Activated CD4-positive, alpha-beta T cell treated with anti-CD3 and anti-CD28 coated beads for 48 hours (primary cell): ENCODE results near the gene CTSE.

Source experiments
- DNase-seq: peaks from one replicate; pipeline ENCODE4 v3.0.0-alpha.2; 2020

The CTSE gene

GRCh38 chr1:205989786-205990185 is 33.9 kb downstream of the CTSE start:
- no peak for DNase-seq

DNA sequence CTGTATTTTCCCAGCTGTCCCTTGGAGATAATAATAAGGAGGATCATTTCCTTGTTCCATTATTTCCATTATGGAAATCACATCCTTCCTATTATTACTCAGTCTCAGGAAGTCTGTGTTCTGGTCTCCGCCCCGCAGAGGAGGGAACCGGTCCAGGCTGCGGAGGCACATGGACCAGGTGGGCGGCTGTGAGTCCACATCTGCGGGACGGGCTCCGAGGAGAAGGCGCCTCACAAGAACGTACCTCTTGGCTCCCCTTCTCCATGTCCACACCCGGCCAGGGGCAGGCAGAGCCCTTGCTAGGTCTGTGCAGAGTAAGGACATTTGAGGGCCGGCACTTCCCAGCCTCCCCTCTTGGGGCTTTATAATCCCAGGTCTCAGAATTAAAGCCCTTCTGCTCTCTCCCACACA is 35.1 kb downstream of the CTSE start:
- DNase-seq, result no peak

DNA sequence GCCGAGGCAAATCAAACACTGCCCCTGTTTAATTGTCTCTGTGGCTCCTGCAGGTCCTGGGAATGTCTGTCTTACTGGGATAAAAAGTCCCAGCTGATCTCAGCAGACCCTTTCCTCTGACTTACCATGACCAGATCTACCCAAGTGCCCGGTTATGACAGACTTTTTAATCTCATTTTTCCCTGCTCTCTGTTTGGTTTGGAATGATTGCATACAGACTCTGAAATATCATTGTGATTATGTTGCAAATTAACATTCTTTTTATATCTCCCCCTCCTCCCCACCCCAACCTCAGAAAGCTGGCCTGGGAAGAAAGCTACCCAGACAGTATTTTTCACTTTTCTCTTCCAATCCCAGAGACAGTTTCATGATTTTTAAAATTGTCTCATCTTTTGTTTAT is 36.8 kb downstream of the CTSE start:
- DNase-seq, result no peak

DNA sequence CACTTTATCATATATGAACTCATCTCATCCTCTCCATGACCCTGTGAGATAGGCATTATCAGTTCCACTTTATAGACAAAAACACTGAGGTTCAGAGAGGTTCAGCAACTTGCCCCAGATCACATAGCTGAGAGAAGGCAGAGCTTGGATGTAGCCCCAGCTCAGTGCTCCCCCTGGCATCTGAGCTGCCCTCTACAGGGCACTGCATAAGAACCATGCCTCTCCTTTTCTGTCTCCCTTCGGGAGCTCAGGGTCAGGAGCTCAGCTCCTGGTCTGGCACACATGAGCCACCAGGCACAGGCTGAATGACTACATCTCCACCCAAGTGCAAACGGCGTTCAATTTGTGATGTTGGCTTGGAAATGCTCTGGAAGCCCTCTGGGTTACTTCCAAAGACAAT is 37.4 kb downstream of the CTSE start:
- no peak for DNase-seq

GRCh38 chr1:205985330-205986005 is 38.2 kb downstream of the CTSE start:
- no peak for DNase-seq

GRCh38 chr1:205983925-205984725 is 39.6 kb downstream of the CTSE start:
- DNase-seq, result peak; percentile 56

DNA sequence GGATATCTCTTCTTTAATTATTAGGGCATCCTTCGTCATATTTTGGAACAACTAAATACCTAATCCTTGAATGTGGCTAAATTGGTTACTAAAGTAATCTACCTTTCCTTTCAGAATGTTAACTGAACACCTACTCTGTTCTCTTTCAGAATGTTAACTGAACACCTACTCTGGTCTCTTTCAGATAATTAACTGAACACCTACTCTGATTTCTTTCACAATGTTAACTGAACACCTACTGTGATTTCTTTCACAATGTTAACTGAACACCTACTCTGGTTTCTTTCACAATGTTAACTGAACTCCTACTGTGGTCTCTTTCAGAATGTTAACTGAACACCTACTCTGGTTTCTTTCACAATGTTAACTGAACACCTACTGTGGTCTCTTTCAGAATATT is 42.4 kb downstream of the CTSE start:
- no peak for DNase-seq

- DNase-seq, result no peak
Measured at GRCh38 chr1:205980237-205980870, 43.3 kb downstream of the CTSE start.

DNA sequence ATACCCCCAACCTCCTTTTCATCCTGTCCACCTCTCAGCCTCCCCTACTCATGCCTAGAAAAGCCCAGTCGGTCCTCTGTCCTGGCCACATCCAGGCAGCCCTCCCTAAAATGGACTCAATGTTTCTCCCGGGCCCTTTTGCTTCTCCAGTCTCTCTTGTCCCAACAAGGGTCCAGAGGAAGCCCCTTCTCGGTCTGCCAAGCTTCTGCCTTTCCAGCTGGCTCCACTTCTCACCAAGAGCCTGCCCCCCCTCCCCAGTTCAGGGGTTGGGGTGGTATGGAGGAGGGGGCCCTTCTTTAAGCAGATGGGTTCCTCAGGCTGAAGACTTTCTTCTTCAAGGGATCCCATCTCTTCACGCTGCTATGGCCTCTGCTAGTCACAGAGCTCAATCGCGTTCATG is 44.4 kb downstream of the CTSE start:
- no peak for DNase-seq

GRCh38 chr1:205978676-205979075 is 45.0 kb downstream of the CTSE start:
- DNase-seq, result no peak

DNA sequence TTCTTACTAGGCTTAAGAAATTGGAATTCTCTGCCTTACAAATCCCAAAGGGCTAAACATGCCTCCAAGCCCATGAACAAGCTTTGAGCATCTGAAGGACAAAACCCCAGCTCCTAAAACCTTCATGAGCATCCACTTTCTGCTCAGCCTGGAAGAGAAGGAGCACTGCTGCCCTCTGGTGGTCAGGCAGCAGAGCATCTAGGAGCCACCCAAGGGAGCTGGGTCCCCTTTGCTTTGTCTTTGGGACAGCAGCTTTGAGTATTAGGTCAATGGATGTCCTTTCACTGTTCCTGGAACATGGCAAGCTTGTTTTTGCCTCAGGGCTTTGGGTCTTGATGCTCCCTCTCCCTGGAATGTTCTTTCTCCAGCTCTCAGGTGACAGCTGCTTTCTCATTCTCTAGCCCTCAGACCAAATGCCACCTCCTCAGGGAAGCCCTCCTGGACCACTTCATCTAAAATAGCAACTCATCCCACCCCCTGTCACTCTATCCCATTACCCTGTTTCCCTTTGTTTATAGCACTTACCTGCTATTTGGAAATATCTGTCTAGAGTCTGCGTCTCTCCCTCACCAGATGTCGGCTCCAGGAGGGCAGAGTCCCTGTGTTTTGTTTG is 46.2 kb downstream of the CTSE start:
- peak; percentile 83 for DNase-seq

DNA sequence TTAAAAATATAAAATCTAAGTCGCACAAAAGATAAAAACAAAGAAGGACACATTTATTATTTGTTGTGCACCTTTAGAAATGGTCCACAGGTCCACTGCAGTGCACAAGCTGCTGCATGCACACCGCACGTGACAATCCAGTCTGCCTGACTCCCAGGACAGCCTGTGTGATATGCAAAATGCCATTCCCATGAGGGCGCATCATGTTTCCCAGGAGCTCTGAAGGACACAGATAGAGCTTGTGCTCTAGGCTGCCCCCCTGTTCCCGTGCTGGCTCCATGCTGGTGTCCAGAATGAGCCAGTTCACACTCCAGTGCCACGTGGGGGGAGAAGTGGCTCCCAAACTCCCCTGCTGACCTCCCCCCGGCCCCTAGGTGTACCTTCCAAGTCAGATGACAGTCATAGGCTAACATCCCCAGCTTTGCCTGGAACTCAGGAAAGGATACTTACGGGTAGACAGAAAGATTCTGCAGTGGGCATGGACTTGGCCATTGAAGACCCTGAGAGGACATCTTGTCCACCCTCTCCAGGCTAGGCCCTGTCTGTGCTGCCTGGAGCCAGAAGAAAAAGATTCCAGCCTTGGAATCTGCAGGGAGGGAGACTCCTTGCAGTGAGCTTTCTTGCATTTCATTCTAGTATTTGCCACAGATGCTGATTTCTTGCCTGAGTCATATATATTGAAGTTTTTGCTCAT is 46.8 kb downstream of the CTSE start:
- no peak for DNase-seq

DNA sequence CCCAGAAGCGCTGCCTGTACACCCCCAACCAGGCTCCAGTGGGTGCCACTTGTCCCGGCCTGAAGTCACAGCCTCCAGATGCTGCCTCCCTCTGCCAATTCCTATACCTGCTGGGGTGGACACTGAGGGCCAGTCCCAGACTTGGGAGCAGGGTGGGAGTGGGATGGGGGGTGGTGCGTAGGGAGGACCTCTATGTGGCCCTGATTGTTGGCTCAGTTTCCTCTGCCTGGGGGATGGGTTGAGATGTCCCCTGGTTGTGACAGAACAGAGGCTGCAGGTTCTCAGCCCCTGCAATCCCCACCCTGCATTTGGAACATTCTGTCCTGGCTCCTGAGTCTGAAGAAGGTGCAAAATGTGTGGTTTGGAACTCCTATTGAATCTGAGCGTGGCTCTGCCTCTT is 47.7 kb downstream of the CTSE start:
- DNase-seq, result no peak

- DNase-seq, result no peak
Measured at GRCh38 chr1:205975387-205975998, 48.2 kb downstream of the CTSE start.

DNA sequence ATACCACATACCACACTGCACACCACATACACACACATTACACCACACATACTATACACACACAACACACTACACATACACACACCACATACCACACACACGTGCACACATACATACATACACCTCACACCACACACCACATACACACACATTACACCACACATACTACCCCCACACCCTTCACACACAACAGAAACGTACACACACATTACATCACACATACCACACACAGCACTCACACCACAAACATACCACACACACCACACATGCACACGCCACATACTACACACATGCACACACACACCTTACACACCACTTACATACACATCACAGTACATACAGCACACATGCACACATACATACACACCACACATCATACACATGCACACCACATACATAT is 49.0 kb downstream of the CTSE start:
- no peak for DNase-seq

DNA sequence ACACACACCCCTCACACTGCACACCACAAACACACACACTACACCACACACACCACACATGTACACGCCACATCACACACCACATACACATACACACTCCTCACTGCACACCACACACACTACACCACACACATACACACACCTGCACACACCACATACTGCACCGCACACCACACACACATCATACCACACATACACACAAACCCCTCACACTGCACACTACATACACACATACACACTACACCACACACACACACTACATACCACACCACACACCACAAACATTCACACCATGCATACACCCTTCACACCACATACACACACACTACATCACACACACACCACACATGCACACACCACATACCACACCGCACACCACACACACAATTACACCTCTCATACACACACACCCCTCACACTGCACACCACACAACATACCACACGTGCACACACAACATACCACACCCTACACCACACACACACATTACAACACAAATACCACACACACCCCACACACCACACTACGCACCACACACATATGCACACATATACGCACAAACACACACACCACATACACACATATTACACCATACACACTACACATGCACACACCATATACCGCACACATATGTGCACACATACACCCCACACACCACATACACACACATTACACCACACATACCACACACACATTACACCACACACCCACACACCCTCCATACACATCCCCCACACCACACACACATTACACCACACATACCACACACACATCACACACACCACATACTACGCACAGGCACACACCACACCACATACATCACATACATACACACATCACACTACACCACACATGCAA is 50.1 kb downstream of the CTSE start:
- no peak for DNase-seq

GRCh38 chr1:205972491-205973168 is 51.1 kb downstream of the CTSE start:
- no peak for DNase-seq

DNA sequence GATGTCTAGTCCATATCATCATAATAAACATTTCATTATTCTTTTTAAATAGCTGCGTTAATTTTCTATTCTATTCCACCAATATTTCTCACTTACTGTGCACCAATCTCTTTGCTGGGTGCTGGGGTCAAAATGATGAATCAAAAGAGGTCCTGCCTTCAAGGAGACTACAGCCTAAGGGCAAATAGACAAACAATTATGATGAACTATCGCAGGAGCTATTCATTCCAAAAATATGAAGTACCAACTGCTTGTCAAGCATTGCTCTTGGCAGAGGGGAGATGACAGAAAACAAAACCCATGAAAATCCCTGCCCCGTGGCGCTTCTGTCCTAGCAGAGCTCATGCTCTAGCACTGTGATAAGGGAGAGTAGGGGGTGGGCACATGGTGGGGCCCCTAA is 51.6 kb downstream of the CTSE start:
- no peak for DNase-seq

- no peak for DNase-seq
Measured at GRCh38 chr1:205971082-205971481, 52.6 kb downstream of the CTSE start.

DNA sequence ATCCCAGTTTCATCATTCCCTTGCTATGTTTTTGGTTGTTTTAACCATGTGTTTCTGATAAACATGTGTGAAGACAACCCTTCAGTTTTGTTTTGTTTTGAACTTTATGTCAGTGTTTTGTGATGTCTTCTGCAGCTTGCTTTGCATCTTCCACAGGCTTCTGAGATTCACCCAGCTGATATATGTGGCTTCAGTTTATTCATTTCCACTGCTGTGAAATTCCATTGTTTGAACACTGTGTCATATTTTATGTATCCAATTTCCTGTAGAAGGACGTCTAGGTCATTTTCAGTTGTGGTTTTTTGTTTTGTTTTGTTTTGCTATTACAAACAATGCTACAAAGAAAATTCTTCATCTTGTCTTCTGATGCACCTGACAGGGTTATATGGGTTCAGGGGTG is 53.2 kb downstream of the CTSE start:
- no peak for DNase-seq

- DNase-seq, result no peak
Measured at GRCh38 chr1:205969229-205969628, 54.5 kb downstream of the CTSE start.
